Body of pancreas (tissue), 4 donors: ENCODE results near the gene CTCF. TPM values are rescaled to one million over a fixed set of nuclear protein-coding genes. Genes with fewer than 3 reads are reported as not detected.
A peak's percentile ranks its signal among the peaks of the same experiment; 100 is the strongest.

Experiments
- ATAC-seq: fragments of 150-250 bp; one replicate; pipeline ENCODE4 v1.9.1; 2016
- DNase-seq, 4 donors: peaks; one replicate each; pipeline ENCODE4 v3.0.0-alpha.2; 2019
- H3K27ac ChIP-seq, 4 donors: fragments of 200-600 bp; sonication (generic); 1 replicate in 3 of 4; 2 replicates in 1 of 4; pipeline versions ENCODE4 v1.5.1 to v1.6.1; 2016 to 2019; ENCODE audit warnings: mild to moderate bottlenecking in 1 of 4, mixed read lengths in 1 of 4, moderate library complexity in 1 of 4
- H3K27me3 ChIP-seq, 2 donors: fragments of 200-600 bp; sonication (generic); one replicate each; pipeline ENCODE4 v1.6.0; 2016; ENCODE audit warnings: mild to moderate bottlenecking in 1 of 2
- H3K36me3 ChIP-seq, 2 donors: fragments of 200-600 bp; sonication (generic); replicated peaks in 1 of 2; 2 replicates each; pipeline ENCODE4 v1.5.1; 2016; ENCODE audit warnings: low read depth in 2 of 2; ENCODE audit not compliant: insufficient read depth in 1 of 2
- H3K4me1 ChIP-seq: fragments of 200-600 bp; sonication (generic); one replicate; pipeline ENCODE4 v1.6.0; 2016
- H3K4me3 ChIP-seq, 2 donors: fragments of 200-600 bp; sonication (generic); 1 replicate in 1 of 2; 2 replicates in 1 of 2; pipeline ENCODE4 v1.5.1; 2016 to 2019
- H3K9me3 ChIP-seq, 3 donors: fragments of 200-600 bp; sonication (generic); 1 replicate in 2 of 3; 2 replicates in 1 of 3; pipeline ENCODE4 v1.5.1; 2016
- POLR2A ChIP-seq, 3 donors: fragments of 450-650 bp; IDR thresholded peaks; one replicate each; pipeline ENCODE4 v1.6.1; 2016; ENCODE audit warnings: antibody characterized with exemption in 3 of 3, mild to moderate bottlenecking in 2 of 3
- whole genome bisulfite sequencing, 2 donors: methylation state at CpG; one replicate each; pipeline ENCODE4 v1.1.5; 2017; 5-methylcytosine and 5-hydroxymethylcytosine counted together
- intact Hi-C: fragments of 100-400 bp; cut with DNase I; formaldehyde crosslinking; loops from one replicate; pipeline ENCODE4 v1.15.1; 2023
- total RNA-seq, 2 donors: library from RNA; depleted of rRNA; stranded (reverse); fragments of >200 nt; gene quantifications; one replicate each; pipeline ENCODE4 v1.1.0, GENCODE V29; 2016
- TF ChIP-seq, protein P1 (sequence below), 7 experiments: fragments of 450-650 bp in 4 of 7; fragments of 200-600 bp in 3 of 7; sonication (generic) in 3 of 7; IDR thresholded peaks; one replicate each; pipeline ENCODE4 v1.5.1; 2016 to 2019; ENCODE audit warnings: antibody characterized with exemption in 7 of 7

CTCF gene
- total RNA-seq, 2 donors from 2014 or later, result 24.4 to 33.0 TPM

DNA sequence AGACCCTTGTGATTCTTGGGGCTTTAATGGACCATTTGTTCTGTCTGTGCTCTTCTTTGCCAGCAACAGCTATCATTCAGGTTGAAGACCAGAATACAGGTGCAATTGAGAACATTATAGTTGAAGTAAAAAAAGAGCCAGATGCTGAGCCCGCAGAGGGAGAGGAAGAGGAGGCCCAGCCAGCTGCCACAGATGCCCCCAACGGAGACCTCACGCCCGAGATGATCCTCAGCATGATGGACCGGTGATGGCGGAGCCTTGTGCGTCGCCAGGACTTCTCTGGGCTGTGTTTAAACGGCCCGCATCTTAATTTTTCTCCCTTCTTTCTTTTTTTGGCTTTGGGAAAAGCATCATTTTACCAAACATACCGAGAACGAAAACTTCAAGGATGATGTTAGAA lies 75.3 kb downstream of the CTCF start:
- WGBS, 2 donors, result 89 to 94% methylated on average over 12 of the region's 12 CpGs
- H3K4me1 ChIP-seq, result peaks cover 9% of the 10 kb centered on the region
- H3K27me3 ChIP-seq, result no peaks in the 10 kb centered on the region
- no peak overlapping the region for H3K27ac ChIP-seq
- TF ChIP-seq POLR2A (IDR thresholded peaks at IDR 0.05), result no peak
- TF ChIP-seq, protein P1, sequence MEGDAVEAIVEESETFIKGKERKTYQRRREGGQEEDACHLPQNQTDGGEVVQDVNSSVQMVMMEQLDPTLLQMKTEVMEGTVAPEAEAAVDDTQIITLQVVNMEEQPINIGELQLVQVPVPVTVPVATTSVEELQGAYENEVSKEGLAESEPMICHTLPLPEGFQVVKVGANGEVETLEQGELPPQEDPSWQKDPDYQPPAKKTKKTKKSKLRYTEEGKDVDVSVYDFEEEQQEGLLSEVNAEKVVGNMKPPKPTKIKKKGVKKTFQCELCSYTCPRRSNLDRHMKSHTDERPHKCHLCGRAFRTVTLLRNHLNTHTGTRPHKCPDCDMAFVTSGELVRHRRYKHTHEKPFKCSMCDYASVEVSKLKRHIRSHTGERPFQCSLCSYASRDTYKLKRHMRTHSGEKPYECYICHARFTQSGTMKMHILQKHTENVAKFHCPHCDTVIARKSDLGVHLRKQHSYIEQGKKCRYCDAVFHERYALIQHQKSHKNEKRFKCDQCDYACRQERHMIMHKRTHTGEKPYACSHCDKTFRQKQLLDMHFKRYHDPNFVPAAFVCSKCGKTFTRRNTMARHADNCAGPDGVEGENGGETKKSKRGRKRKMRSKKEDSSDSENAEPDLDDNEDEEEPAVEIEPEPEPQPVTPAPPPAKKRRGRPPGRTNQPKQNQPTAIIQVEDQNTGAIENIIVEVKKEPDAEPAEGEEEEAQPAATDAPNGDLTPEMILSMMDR (IDR thresholded peaks at IDR 0.05), result no peak
- H3K36me3 ChIP-seq, result peaks cover 9 to 37% of the 10 kb centered on the region in 2 donors
- H3K9me3 ChIP-seq, result no peaks in the 10 kb centered on the region
- H3K4me3 ChIP-seq, result no peak overlapping the region
- no peak for DNase-seq
- intact Hi-C loops, result no loop called here
- ATAC-seq, result no peak

DNA sequence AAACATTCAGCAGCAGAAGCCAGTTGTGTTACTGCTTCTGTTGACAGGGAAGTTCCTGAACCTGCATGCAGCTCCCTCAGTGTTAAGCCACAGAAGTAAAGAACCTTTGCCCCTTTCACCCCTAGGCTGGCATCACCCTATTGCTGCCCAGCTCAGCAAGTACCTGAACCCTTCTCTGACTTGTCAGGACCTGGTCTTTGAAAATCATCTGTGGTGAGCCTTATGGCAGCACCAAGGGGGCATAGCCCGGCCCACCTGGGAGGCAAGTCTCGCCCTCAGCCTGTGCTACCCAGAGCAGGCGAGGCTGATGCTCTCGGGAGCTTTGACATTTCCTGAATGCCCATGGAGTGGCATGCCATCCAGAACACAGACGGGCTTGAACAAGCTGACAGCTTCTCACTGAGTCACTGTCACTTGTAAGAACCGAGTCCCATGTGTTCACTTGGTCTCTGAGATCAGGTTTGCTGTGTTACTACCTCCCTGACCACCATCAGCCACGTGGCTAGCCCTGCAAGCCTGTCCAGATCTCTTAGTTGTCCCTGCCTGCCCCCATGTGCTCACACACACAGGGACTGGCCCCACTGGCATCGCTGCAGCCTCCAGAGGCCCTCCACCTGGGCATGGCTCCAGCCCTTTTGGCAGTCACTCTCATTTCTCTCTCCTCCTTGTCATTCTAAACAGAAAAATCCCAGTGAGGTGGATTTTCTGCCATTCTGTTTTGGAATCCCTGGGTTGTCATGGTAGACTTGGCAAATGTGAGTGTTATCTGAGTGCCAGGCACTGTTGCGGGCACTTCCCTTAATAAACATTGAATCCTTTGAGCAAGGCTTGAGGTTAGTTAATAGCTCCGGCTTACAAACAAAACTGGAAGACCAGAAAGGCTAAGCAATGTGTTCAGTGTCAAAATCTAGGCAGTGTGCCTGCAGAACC lies 79.7 kb downstream of the CTCF start:
- intact Hi-C loops, result no loop called here
- 10 to 55% methylated on average over 3 to 10 of the region's 10 CpGs for WGBS, 2 donors
- no peaks in the 10 kb centered on the region for H3K9me3 ChIP-seq
- TF ChIP-seq, protein P1 (IDR thresholded peaks at IDR 0.05), result peak in 2 of 7 experiments; percentile 5 to 9
- TF ChIP-seq POLR2A (IDR thresholded peaks at IDR 0.05), result no peak
- peaks cover 20% of the 10 kb centered on the region for H3K4me1 ChIP-seq
- peaks cover 0 to 17% of the 10 kb centered on the region in 2 donors for H3K36me3 ChIP-seq
- H3K4me3 ChIP-seq, result no peak overlapping the region
- ATAC-seq, result peak; percentile 66
- peak; percentile 55 to 75 (median 69) for DNase-seq
- no peaks in the 10 kb centered on the region for H3K27me3 ChIP-seq
- peak overlapping the region in 2 of 4 donors; percentile 33 to 46 for H3K27ac ChIP-seq

DNA sequence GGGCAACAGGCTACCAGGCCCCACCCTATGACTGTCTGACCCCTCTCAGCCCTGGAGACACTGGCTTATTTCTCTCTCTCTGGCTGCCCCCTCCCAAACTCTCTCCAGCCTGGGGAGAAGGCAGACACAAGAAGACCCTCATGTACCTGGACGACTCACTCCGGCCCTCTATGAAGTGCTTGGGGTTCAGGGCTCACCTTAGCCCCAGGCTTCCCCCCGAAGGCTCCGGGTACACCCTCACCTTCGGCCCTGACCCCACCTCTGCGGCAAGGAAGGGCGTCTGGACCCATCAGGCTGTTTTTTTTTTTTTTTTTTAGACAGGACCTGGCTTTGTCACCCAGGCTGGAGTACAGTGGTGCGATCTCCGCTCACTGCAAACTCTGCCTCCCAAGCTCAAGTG lies 81.7 kb downstream of the CTCF start:
- Histone ChIP-seq H3K36me3 (peaks cover 0 to 4% of the 10 kb centered on the region in 2 donors), H3K4me1 (peaks cover 27% of the 10 kb centered on the region), H3K9me3 (no peaks in the 10 kb centered on the region), H3K27ac (no peak overlapping the region), H3K27me3 (no peaks in the 10 kb centered on the region), H3K4me3 (no peak overlapping the region)
- intact Hi-C loops, result no loop called here
- 81 to 84% methylated on average over 9 of the region's 9 CpGs for WGBS, 2 donors
- no peak for ATAC-seq
- no peak for DNase-seq
- TF ChIP-seq, protein P1 (IDR thresholded peaks at IDR 0.05), result no peak
- no peak for TF ChIP-seq POLR2A (IDR thresholded peaks at IDR 0.05)

DNA sequence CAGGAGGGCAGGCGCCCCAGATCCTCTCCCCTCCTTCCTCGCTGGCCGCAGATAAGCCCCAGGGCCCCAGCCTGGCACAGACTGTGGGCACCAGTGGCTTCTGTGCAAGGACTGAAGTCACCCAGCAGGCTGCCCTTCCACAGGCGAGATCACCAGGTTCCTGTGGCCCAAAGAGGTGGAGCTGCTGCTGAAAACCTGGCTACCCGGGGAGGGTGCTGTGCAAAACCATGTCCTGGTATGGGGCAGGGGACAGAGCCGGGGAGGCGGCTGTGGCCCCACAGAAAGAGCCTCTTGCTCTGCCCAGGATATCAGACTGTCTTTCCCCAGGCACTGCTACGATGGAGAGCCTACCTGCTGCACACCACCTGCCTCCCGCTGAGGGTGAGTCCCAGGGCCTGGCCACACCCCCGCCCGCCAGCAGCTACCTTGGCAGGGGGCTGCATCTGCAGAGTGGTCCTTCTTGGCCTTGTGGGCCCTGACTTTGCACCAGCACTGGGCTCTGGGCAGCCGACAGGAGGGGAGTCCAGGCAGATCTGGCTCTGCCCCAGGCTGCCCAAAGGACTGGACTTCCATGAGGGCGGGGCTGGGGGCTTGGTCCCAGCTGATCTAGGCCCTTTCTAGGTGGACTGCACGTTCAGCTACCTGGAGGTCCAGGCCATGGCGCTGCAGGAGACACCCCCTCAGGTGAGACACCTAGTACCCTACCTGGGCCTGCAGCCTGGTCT lies 83.2 kb downstream of the CTCF start:
- WGBS, 2 donors, result 80% methylated on average over 14 of the region's 15 CpGs; no CpG with 5 or more reads in 1 of the 2 donors
- no peak for TF ChIP-seq POLR2A (IDR thresholded peaks at IDR 0.05)
- H3K4me3 ChIP-seq, result no peak overlapping the region
- DNase-seq (no peak), ATAC-seq (no peak)
- intact Hi-C loops, result no loop called here
- H3K9me3 ChIP-seq, result no peaks in the 10 kb centered on the region
- H3K36me3 ChIP-seq, result no peaks in the 10 kb centered on the region
- peaks cover 27% of the 10 kb centered on the region for H3K4me1 ChIP-seq
- H3K27ac ChIP-seq, result no peak overlapping the region
- no peaks in the 10 kb centered on the region for H3K27me3 ChIP-seq

DNA sequence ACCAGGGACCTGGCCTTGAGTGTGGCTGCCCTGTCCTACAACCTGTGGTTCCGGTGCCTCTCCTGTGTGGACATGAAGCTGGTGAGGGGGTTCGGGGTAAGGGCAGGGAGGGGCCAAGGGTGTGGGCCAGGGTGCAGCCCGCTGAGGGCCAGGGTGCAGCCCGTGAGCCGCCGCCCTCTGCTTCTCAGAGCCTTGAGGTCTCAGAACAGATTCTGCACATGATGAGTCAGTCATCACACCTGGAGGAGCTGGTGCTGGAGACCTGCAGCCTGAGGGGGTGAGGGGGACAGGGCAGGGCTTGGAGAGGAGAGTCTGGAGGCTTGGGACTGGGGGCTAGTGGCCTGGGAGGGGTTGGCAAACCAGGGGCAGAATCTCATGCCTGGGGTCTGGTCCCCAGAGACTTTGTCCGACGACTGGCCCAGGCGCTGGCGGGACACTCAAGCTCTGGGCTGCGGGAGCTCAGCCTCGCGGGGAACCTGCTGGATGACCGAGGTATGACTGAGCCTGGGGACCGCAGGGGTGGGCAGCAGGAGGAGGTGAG lies 84.9 kb downstream of the CTCF start:
- WGBS, 2 donors, result 66 to 68% methylated on average over 5 to 14 of the region's 15 CpGs
- H3K4me3 ChIP-seq, result no peak overlapping the region
- H3K4me1 ChIP-seq, result peaks cover 22% of the 10 kb centered on the region
- no peaks in the 10 kb centered on the region for H3K36me3 ChIP-seq
- no peak for DNase-seq
- no peaks in the 10 kb centered on the region for H3K9me3 ChIP-seq
- ATAC-seq, result no peak
- no peak overlapping the region for H3K27ac ChIP-seq
- intact Hi-C loops, result no loop called here
- no peaks in the 10 kb centered on the region for H3K27me3 ChIP-seq
- TF ChIP-seq, protein P1 (IDR thresholded peaks at IDR 0.05), result no peak
- TF ChIP-seq POLR2A (IDR thresholded peaks at IDR 0.05), result no peak
